ENCODE measurements around the gene MRPL17.

The MRPL17 gene

DNA sequence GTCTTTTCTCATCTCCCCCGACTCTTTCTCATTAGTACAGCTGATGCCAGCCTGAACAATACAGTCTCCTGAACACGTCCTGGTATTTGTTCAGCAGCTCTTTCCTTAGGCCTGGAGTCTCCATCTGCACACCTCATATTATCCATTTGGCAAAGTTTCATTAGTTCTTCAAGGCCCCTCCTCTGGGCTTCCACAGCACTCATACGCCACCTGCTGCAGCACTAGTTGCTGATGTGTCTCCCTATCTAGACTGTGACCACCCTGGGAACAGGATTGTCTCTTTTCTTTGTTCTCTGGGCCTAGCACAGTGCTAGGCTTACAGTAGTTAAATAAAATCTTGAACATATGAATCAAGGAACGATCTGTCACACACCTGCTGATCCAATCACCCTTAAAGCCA lies 44.7 kb downstream of the MRPL17 start:
- TF ChIP-seq, protein P1, sequence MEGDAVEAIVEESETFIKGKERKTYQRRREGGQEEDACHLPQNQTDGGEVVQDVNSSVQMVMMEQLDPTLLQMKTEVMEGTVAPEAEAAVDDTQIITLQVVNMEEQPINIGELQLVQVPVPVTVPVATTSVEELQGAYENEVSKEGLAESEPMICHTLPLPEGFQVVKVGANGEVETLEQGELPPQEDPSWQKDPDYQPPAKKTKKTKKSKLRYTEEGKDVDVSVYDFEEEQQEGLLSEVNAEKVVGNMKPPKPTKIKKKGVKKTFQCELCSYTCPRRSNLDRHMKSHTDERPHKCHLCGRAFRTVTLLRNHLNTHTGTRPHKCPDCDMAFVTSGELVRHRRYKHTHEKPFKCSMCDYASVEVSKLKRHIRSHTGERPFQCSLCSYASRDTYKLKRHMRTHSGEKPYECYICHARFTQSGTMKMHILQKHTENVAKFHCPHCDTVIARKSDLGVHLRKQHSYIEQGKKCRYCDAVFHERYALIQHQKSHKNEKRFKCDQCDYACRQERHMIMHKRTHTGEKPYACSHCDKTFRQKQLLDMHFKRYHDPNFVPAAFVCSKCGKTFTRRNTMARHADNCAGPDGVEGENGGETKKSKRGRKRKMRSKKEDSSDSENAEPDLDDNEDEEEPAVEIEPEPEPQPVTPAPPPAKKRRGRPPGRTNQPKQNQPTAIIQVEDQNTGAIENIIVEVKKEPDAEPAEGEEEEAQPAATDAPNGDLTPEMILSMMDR (IDR thresholded peaks at IDR 0.05): no peak
- Histone ChIP-seq H3K36me3 (no peaks in the 10 kb centered on the region), H3K4me1 (ENCODE audit: control insufficient read depth in 1 of 2, insufficient read depth in 1 of 2, low read depth in 1 of 2, low read length in 1 of 2) (peaks cover 17% of the 10 kb centered on the region in 2 experiments)

DNA sequence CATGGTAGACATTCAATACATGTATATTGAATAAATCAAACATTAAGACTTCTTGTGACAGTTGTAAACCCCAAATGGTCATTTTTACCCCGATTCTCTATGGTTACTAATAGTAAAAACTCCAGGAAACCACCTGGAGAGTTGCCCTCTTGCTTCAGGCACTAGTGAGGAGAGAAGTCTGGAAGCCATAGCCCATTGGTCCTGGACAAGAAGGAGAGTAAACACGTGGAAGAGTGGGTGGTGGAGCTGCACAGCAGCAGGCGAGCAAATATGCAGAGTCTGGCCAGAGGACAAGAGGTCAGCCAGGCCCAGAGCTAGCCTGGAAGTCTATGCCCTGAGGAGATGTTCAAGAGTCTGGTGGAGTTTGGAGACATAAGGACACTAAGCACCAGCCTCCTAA lies 45.3 kb downstream of the MRPL17 start:
- TF ChIP-seq, protein P1 (IDR thresholded peaks at IDR 0.05): no peak
- Histone ChIP-seq H3K36me3 (no peaks in the 10 kb centered on the region), H3K9me3 (no peaks in the 10 kb centered on the region), H3K27me3 (no peaks in the 10 kb centered on the region), H3K4me3 (ENCODE audit: low read depth in 1 of 2, low read length in 1 of 2) (no peak overlapping the region), H3K27ac (no peak overlapping the region), H3K4me1 (ENCODE audit: control insufficient read depth in 1 of 2, insufficient read depth in 1 of 2, low read depth in 1 of 2, low read length in 1 of 2) (peaks cover 17% of the 10 kb centered on the region in 2 experiments)

More for the DNA sequence above, 44.7 kb downstream of the MRPL17 start:
- H3K9me3 ChIP-seq: no peaks in the 10 kb centered on the region
- H3K27ac ChIP-seq: no peak overlapping the region
- no peaks in the 10 kb centered on the region for H3K27me3 ChIP-seq
- H3K4me3 ChIP-seq (ENCODE audit: low read depth in 1 of 2, low read length in 1 of 2): no peak overlapping the region

DNA sequence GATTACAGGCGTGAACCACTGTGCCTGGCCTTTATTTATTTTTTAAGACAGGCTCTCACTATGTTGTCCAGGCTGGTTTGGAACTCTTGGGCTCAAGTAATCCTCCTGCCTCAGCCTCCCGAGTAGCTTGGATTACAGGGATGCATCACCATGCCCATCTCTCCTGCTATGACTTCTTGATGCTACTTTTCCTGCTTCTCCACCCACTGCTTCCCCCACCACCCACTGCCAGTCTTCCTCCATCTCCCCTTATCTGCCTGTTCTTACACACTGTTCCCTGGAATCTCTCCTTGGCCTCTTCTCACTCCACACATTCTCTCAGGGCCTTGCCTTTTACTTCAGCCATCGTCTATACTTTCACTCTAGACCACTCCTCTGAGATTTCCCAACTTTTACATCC lies 46.7 kb downstream of the MRPL17 start:
- Histone ChIP-seq H3K4me3 (ENCODE audit: low read depth in 1 of 2, low read length in 1 of 2) (no peak overlapping the region), H3K9me3 (no peaks in the 10 kb centered on the region), H3K36me3 (no peaks in the 10 kb centered on the region), H3K4me1 (ENCODE audit: control insufficient read depth in 1 of 2, insufficient read depth in 1 of 2, low read depth in 1 of 2, low read length in 1 of 2) (peaks cover 17% of the 10 kb centered on the region in 2 experiments), H3K27me3 (no peaks in the 10 kb centered on the region), H3K27ac (no peak overlapping the region)
- TF ChIP-seq, protein P1 (IDR thresholded peaks at IDR 0.05): no peak

DNA sequence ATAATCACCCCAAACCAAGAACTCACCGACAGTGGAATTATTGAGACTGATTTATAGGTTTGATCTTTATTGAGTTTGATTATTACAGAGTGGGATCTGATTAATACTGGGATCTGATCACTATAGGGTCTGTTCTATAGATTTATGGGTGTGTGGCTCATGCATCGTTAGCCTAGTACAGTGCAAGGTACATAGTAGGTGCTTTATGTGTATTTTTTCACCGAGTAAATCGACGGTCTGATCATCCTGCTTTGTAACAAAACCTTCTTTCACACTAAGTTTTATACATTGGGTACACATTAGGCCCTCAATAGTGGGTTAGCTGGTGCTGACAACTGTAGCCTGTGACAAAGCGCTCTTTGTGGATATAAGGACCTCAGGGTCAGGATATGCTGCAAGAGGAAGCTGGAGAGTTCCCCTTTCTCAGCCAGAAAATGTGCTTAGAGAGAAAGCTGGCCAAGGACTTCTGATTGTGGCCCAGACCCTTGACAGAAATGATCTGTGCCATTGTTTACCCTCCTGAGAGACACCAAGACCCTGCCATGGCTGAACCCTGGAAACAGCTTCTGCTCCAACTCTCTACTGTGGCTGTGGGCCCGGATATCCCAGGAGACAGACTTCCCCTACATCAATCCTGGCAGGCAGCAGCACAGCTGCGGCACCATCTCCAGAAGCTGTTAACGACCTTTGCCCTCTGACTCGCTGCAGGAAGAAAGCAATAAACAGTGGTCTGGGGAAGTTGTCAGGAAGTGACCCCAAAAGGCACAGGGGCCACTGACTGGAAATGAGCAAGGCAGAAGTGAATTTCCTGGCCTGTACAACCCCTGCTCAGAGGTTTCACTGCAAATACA lies 47.8 kb downstream of the MRPL17 start:
- Histone ChIP-seq H3K27me3 (no peaks in the 10 kb centered on the region), H3K4me1 (ENCODE audit: control insufficient read depth in 1 of 2, insufficient read depth in 1 of 2, low read depth in 1 of 2, low read length in 1 of 2) (peaks cover 17% of the 10 kb centered on the region in 2 experiments), H3K9me3 (no peaks in the 10 kb centered on the region), H3K36me3 (no peaks in the 10 kb centered on the region), H3K4me3 (ENCODE audit: low read depth in 1 of 2, low read length in 1 of 2) (peak overlapping the region in 1 of 2 experiments; percentile 6), H3K27ac (peak overlapping the region; percentile 84)
- TF ChIP-seq, protein P1 (IDR thresholded peaks at IDR 0.05): no peak

DNA sequence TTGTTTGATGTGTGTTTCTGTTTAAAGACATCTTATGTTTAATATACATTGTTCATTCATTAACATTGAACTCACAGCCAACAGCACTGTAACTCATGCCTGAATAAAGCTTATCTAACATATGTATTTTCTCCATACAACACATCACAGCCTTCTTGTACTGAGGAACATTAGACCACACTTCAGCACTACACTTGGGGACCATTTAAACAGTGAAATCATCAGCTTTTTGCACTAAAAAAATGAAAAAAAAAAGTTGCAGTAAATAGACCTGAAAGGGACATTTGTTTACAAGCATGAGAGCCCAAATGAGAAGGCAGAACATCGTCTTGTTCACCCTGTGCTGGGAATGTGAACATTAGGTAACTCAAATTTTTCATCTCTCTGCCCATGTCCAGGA lies 48.6 kb downstream of the MRPL17 start:
- TF ChIP-seq, protein P1 (IDR thresholded peaks at IDR 0.05): no peak
- H3K27me3 ChIP-seq: no peaks in the 10 kb centered on the region
- H3K4me3 ChIP-seq (ENCODE audit: low read depth in 1 of 2, low read length in 1 of 2): no peak overlapping the region
- H3K36me3 ChIP-seq: no peaks in the 10 kb centered on the region
- H3K27ac ChIP-seq: peak overlapping the region; percentile 84
- H3K4me1 ChIP-seq (ENCODE audit: control insufficient read depth in 1 of 2, insufficient read depth in 1 of 2, low read depth in 1 of 2, low read length in 1 of 2): peaks cover 17% of the 10 kb centered on the region in 2 experiments
- no peaks in the 10 kb centered on the region for H3K9me3 ChIP-seq

Measured in neutrophil (primary cell).